Activated naive CD4-positive, alpha-beta T cell treated with anti-CD3 and anti-CD28 coated beads, Interleukin-2, amount 50 U/mL, for 72 hours (primary cell): ENCODE data around the gene ARHGAP23. TPM values are rescaled to one million over a fixed set of nuclear protein-coding genes. Genes with fewer than 3 reads are reported as not detected.
A peak's percentile ranks its signal among the peaks of the same experiment; 100 is the strongest.

Experiments
- ATAC-seq, 2 donors: fragments of 150-1000 bp; cut with Tn5 transposase; 2 replicates each; pipeline ENCODE4 v1.10.0; 2021; ENCODE audit warnings: mild to moderate bottlenecking in 2 of 2, moderate library complexity in 2 of 2
- DNase-seq, 2 donors: peaks; one replicate each; pipeline ENCODE4 v3.0.0; 2021 to 2022; ENCODE audit warnings: low spot score in 2 of 2
- H3K27ac Mint-ChIP-seq, 2 donors: one replicate each; pipeline ENCODE4 v1.8.0; 2022; ENCODE audit warnings: mild to moderate bottlenecking in 2 of 2, mixed read lengths in 2 of 2
- H3K36me3 Mint-ChIP-seq, 2 donors: one replicate each; pipeline ENCODE4 v1.8.0; 2022; ENCODE audit warnings: mixed read lengths in 2 of 2
- H3K9me3 Mint-ChIP-seq, 2 donors: one replicate each; pipeline ENCODE4 v1.8.0; 2022; ENCODE audit warnings: mixed read lengths in 2 of 2
- total RNA-seq, 2 donors: library from RNA; stranded (reverse); gene quantifications; one replicate each; pipeline ENCODE4 v1.2.3, GENCODE V29; 2022

ARHGAP23 gene
- total RNA-seq, 2 donors from 2014 or later: 0.43 to 1.3 TPM

GRCh38 chr17:38418693-38419507 is 9.4 kb upstream of the ARHGAP23 start:
- Mint-ChIP-seq H3K36me3 (no peaks in the 10 kb centered on the region), H3K9me3 (no peaks in the 10 kb centered on the region), H3K27ac (no peak overlapping the region)
- peak in 1 of 2 donors; percentile 5 for ATAC-seq
- DNase-seq: no peak

GRCh38 chr17:38419508-38419981 is 8.7 kb upstream of the ARHGAP23 start:
- DNase-seq: no peak
- Mint-ChIP-seq H3K27ac (no peak overlapping the region), H3K9me3 (no peaks in the 10 kb centered on the region), H3K36me3 (no peaks in the 10 kb centered on the region)
- no peak for ATAC-seq

- H3K36me3 Mint-ChIP-seq: no peaks in the 10 kb centered on the region
- DNase-seq: no peak
- ATAC-seq: no peak
- no peaks in the 10 kb centered on the region for H3K9me3 Mint-ChIP-seq
- no peak overlapping the region for H3K27ac Mint-ChIP-seq
Observed at GRCh38 chr17:38420518-38420917, 7.7 kb upstream of the ARHGAP23 start.

- no peak overlapping the region for H3K27ac Mint-ChIP-seq
- DNase-seq: no peak
- H3K9me3 Mint-ChIP-seq: no peaks in the 10 kb centered on the region
- no peak for ATAC-seq
- no peaks in the 10 kb centered on the region for H3K36me3 Mint-ChIP-seq
Observed at GRCh38 chr17:38421171-38421841, 7.0 kb upstream of the ARHGAP23 start.

- DNase-seq (no peak), ATAC-seq (no peak)
- H3K36me3 Mint-ChIP-seq: no peaks in the 10 kb centered on the region
- H3K27ac Mint-ChIP-seq: no peak overlapping the region
- no peaks in the 10 kb centered on the region for H3K9me3 Mint-ChIP-seq
Observed at GRCh38 chr17:38421871-38422827, 6.1 kb upstream of the ARHGAP23 start.

- Mint-ChIP-seq H3K9me3 (no peaks in the 10 kb centered on the region), H3K36me3 (no peaks in the 10 kb centered on the region), H3K27ac (no peak overlapping the region)
- ATAC-seq (no peak), DNase-seq (no peak)
Observed at GRCh38 chr17:38424297-38424972, 3.8 kb upstream of the ARHGAP23 start.

- Mint-ChIP-seq H3K27ac (no peak overlapping the region), H3K36me3 (no peaks in the 10 kb centered on the region), H3K9me3 (no peaks in the 10 kb centered on the region)
- DNase-seq: no peak
- ATAC-seq: no peak
Observed at GRCh38 chr17:38425031-38425430, 3.2 kb upstream of the ARHGAP23 start.

- no peak for ATAC-seq
- no peak for DNase-seq
- Mint-ChIP-seq H3K27ac (peak overlapping the region in 1 of 2 donors; percentile 22), H3K36me3 (no peaks in the 10 kb centered on the region), H3K9me3 (no peaks in the 10 kb centered on the region)
Observed at GRCh38 chr17:38425744-38426143, 2.5 kb upstream of the ARHGAP23 start.

GRCh38 chr17:38426441-38426840 is 1.8 kb upstream of the ARHGAP23 start:
- no peaks in the 10 kb centered on the region for H3K36me3 Mint-ChIP-seq
- H3K9me3 Mint-ChIP-seq: no peaks in the 10 kb centered on the region
- ATAC-seq (no peak), DNase-seq (no peak)
- no peak overlapping the region for H3K27ac Mint-ChIP-seq

- ATAC-seq (no peak), DNase-seq (no peak)
- no peaks in the 10 kb centered on the region for H3K9me3 Mint-ChIP-seq
- H3K27ac Mint-ChIP-seq: peak overlapping the region in 1 of 2 donors; percentile 1
- no peaks in the 10 kb centered on the region for H3K36me3 Mint-ChIP-seq
Observed at GRCh38 chr17:38427160-38427949, 909 bp upstream of the ARHGAP23 start.

GRCh38 chr17:38428643-38429371 is 543 bp downstream of the ARHGAP23 start:
- Mint-ChIP-seq H3K36me3 (no peaks in the 10 kb centered on the region), H3K27ac (no peak overlapping the region), H3K9me3 (no peaks in the 10 kb centered on the region)
- DNase-seq (no peak), ATAC-seq (peak; percentile 24 to 76)

- DNase-seq (no peak), ATAC-seq (no peak)
- H3K9me3 Mint-ChIP-seq: no peaks in the 10 kb centered on the region
- H3K27ac Mint-ChIP-seq: peak overlapping the region in 1 of 2 donors; percentile 21
- no peaks in the 10 kb centered on the region for H3K36me3 Mint-ChIP-seq
Observed at GRCh38 chr17:38429476-38430100, 1.3 kb downstream of the ARHGAP23 start.

GRCh38 chr17:38430316-38430715 is 2.1 kb downstream of the ARHGAP23 start:
- no peaks in the 10 kb centered on the region for H3K9me3 Mint-ChIP-seq
- ATAC-seq (no peak), DNase-seq (no peak)
- H3K36me3 Mint-ChIP-seq: no peaks in the 10 kb centered on the region
- no peak overlapping the region for H3K27ac Mint-ChIP-seq

- H3K9me3 Mint-ChIP-seq: no peaks in the 10 kb centered on the region
- no peak for ATAC-seq
- DNase-seq: no peak
- H3K36me3 Mint-ChIP-seq: no peaks in the 10 kb centered on the region
- no peak overlapping the region for H3K27ac Mint-ChIP-seq
Observed at GRCh38 chr17:38430822-38431221, 2.6 kb downstream of the ARHGAP23 start.
